ENCODE measurements around the gene OR13J1.

The OR13J1 gene

GRCh38 chr9:35905912-35906679 lies 35.9 kb upstream of the OR13J1 start, which contains the start of gene HRCT1:
HRCT1 (plus strand) TSS chr9:35906202; CDS start chr9:35906288, 86 bp downstream.
- no peaks in the 10 kb centered on the region for H3K27me3 ChIP-seq (ENCODE audit: control insufficient read depth in 1 of 2, insufficient read depth in 1 of 2, low read length in 2 of 2)
- H3K4ac ChIP-seq (ENCODE audit: low read depth in 1 of 2, low read length in 2 of 2), result peak within 1 kb of the TSS; percentile 76 to 94
- peak within 1 kb of the TSS; percentile 90 for H2BK5ac ChIP-seq (ENCODE audit: low read depth, low read length, poor library complexity, severe bottlenecking)
- peak within 1 kb of the TSS in 1 of 2 experiments; percentile 61 for H3K4me3 ChIP-seq (ENCODE audit: insufficient read depth in 1 of 2, low read depth in 1 of 2, low read length in 2 of 2)
- peaks cover 50% of the 10 kb centered on the region for H3K4me1 ChIP-seq (ENCODE audit: control insufficient read depth, insufficient read depth, low read depth, low read length)
- H4K8ac ChIP-seq (ENCODE audit: low read length), result peak within 1 kb of the TSS; percentile 83
- WGBS, result 62% methylated on average over 19 of the region's 30 CpGs
- peak within 1 kb of the TSS; percentile 7 for H2AFZ ChIP-seq (ENCODE audit: low read depth, low read length)
- H3K18ac ChIP-seq (ENCODE audit: low read depth in 1 of 2, low read length in 2 of 2), result peak within 1 kb of the TSS; percentile 78 to 91
- no peak within 1 kb of the TSS for H3K4me2 ChIP-seq (ENCODE audit: low read length, poor library complexity, severe bottlenecking)
- H3K27ac ChIP-seq (ENCODE audit: low read length, poor library complexity, severe bottlenecking), result peak within 1 kb of the TSS; percentile 97
- H2BK15ac ChIP-seq (ENCODE audit: low read depth, poor library complexity, severe bottlenecking), result peak within 1 kb of the TSS; percentile 58
- peak within 1 kb of the TSS; percentile 90 for H4K91ac ChIP-seq (ENCODE audit: low read length)
- peak within 1 kb of the TSS; percentile 35 for H2AK5ac ChIP-seq (ENCODE audit: low read length, severe bottlenecking)
- H3K79me1 ChIP-seq (replicated peaks; ENCODE audit: low read length, poor library complexity, severe bottlenecking), result no peaks in the 10 kb centered on the region
- H2BK120ac ChIP-seq (ENCODE audit: low read depth, low read length), result peak within 1 kb of the TSS; percentile 50
- no peaks in the 10 kb centered on the region for H3K9me3 ChIP-seq (ENCODE audit: control insufficient read depth, low read length)
- H3K23ac ChIP-seq (ENCODE audit: low read length in 2 of 2), result no peak within 1 kb of the TSS
- no peaks in the 10 kb centered on the region for H3K36me3 ChIP-seq (ENCODE audit: control insufficient read depth in 1 of 2, insufficient read depth in 2 of 2, low read depth in 1 of 2, low read length in 2 of 2)
- H2BK12ac ChIP-seq (ENCODE audit: low read length in 2 of 2), result peak within 1 kb of the TSS; percentile 90 to 99
- peak within 1 kb of the TSS; percentile 86 for H3K9ac ChIP-seq (ENCODE audit: low read length)
- H3K14ac ChIP-seq (ENCODE audit: low read length in 2 of 2), result peak within 1 kb of the TSS in 1 of 2 experiments; percentile 63
- DNase-seq, result peak; percentile 89

GRCh38 chr9:35905051-35905781 lies 35.0 kb upstream of the OR13J1 start:
- Histone ChIP-seq H3K4me1 (ENCODE audit: control insufficient read depth, insufficient read depth, low read depth, low read length) (peaks cover 44% of the 10 kb centered on the region), H3K4me3 (ENCODE audit: insufficient read depth in 1 of 2, low read depth in 1 of 2, low read length in 2 of 2) (peak overlapping the region in 1 of 2 experiments; percentile 36), H2AFZ (ENCODE audit: low read depth, low read length) (peak overlapping the region; percentile 7), H3K18ac (ENCODE audit: low read depth in 1 of 2, low read length in 2 of 2) (peak overlapping the region; percentile 17 to 67), H3K9me3 (ENCODE audit: control insufficient read depth, low read length) (no peaks in the 10 kb centered on the region), H3K27ac (ENCODE audit: low read length, poor library complexity, severe bottlenecking) (peak overlapping the region; percentile 67), H3K14ac (ENCODE audit: low read length in 2 of 2) (peak overlapping the region in 1 of 2 experiments; percentile 29), H4K91ac (ENCODE audit: low read length) (peak overlapping the region; percentile 12), H3K9ac (ENCODE audit: low read length) (peak overlapping the region; percentile 69), H3K79me1 (replicated peaks; ENCODE audit: low read length, poor library complexity, severe bottlenecking) (no peaks in the 10 kb centered on the region), H3K4me2 (ENCODE audit: low read length, poor library complexity, severe bottlenecking) (no peak overlapping the region), H3K23ac (ENCODE audit: low read length in 2 of 2) (no peak overlapping the region), H3K36me3 (ENCODE audit: control insufficient read depth in 1 of 2, insufficient read depth in 2 of 2, low read depth in 1 of 2, low read length in 2 of 2) (no peaks in the 10 kb centered on the region), H4K8ac (ENCODE audit: low read length) (peak overlapping the region; percentile 5), H2AK5ac (ENCODE audit: low read length, severe bottlenecking) (peak overlapping the region; percentile 18), H2BK15ac (ENCODE audit: low read depth, poor library complexity, severe bottlenecking) (peak overlapping the region; percentile 17), H3K27me3 (ENCODE audit: control insufficient read depth in 1 of 2, insufficient read depth in 1 of 2, low read length in 2 of 2) (no peaks in the 10 kb centered on the region), H2BK5ac (ENCODE audit: low read depth, low read length, poor library complexity, severe bottlenecking) (no peak overlapping the region), H3K4ac (ENCODE audit: low read depth in 1 of 2, low read length in 2 of 2) (peak overlapping the region in 1 of 2 experiments; percentile 15), H2BK12ac (ENCODE audit: low read length in 2 of 2) (peak overlapping the region; percentile 29 to 94), H2BK120ac (ENCODE audit: low read depth, low read length) (no peak overlapping the region)
- WGBS, result 64% methylated on average over 8 of the region's 8 CpGs
- peak; percentile 63 for DNase-seq

GRCh38 chr9:35904338-35904737 lies 34.1 kb upstream of the OR13J1 start:
- H3K4me3 ChIP-seq (ENCODE audit: insufficient read depth in 1 of 2, low read depth in 1 of 2, low read length in 2 of 2), result no peak overlapping the region
- DNase-seq, result no peak
- H3K27ac ChIP-seq (ENCODE audit: low read length, poor library complexity, severe bottlenecking), result no peak overlapping the region
- H3K9ac ChIP-seq (ENCODE audit: low read length), result no peak overlapping the region
- peak overlapping the region; percentile 92 for H2AK5ac ChIP-seq (ENCODE audit: low read length, severe bottlenecking)
- WGBS, result 76% methylated on average over 7 of the region's 8 CpGs
- H3K79me1 ChIP-seq (replicated peaks; ENCODE audit: low read length, poor library complexity, severe bottlenecking), result no peaks in the 10 kb centered on the region
- H3K14ac ChIP-seq (ENCODE audit: low read length in 2 of 2), result no peak overlapping the region
- H3K4me2 ChIP-seq (ENCODE audit: low read length, poor library complexity, severe bottlenecking), result no peak overlapping the region
- no peak overlapping the region for H2BK120ac ChIP-seq (ENCODE audit: low read depth, low read length)
- no peak overlapping the region for H2BK15ac ChIP-seq (ENCODE audit: low read depth, poor library complexity, severe bottlenecking)
- peak overlapping the region in 1 of 2 experiments; percentile 16 for H3K18ac ChIP-seq (ENCODE audit: low read depth in 1 of 2, low read length in 2 of 2)
- H3K9me3 ChIP-seq (ENCODE audit: control insufficient read depth, low read length), result no peaks in the 10 kb centered on the region
- no peak overlapping the region for H4K8ac ChIP-seq (ENCODE audit: low read length)
- no peak overlapping the region for H3K4ac ChIP-seq (ENCODE audit: low read depth in 1 of 2, low read length in 2 of 2)
- H4K91ac ChIP-seq (ENCODE audit: low read length), result no peak overlapping the region
- peaks cover 41% of the 10 kb centered on the region for H3K4me1 ChIP-seq (ENCODE audit: control insufficient read depth, insufficient read depth, low read depth, low read length)
- no peak overlapping the region for H2AFZ ChIP-seq (ENCODE audit: low read depth, low read length)
- H3K36me3 ChIP-seq (ENCODE audit: control insufficient read depth in 1 of 2, insufficient read depth in 2 of 2, low read depth in 1 of 2, low read length in 2 of 2), result no peaks in the 10 kb centered on the region
- H3K23ac ChIP-seq (ENCODE audit: low read length in 2 of 2), result no peak overlapping the region
- H2BK5ac ChIP-seq (ENCODE audit: low read depth, low read length, poor library complexity, severe bottlenecking), result no peak overlapping the region
- H3K27me3 ChIP-seq (ENCODE audit: control insufficient read depth in 1 of 2, insufficient read depth in 1 of 2, low read length in 2 of 2), result no peaks in the 10 kb centered on the region
- H2BK12ac ChIP-seq (ENCODE audit: low read length in 2 of 2), result peak overlapping the region; percentile 34 to 35

- H2AK5ac ChIP-seq (ENCODE audit: low read length, severe bottlenecking), result no peak overlapping the region
- H4K8ac ChIP-seq (ENCODE audit: low read length), result no peak overlapping the region
- no peak overlapping the region for H4K91ac ChIP-seq (ENCODE audit: low read length)
- no peak overlapping the region for H2BK12ac ChIP-seq (ENCODE audit: low read length in 2 of 2)
- no peaks in the 10 kb centered on the region for H3K79me1 ChIP-seq (replicated peaks; ENCODE audit: low read length, poor library complexity, severe bottlenecking)
- H3K18ac ChIP-seq (ENCODE audit: low read depth in 1 of 2, low read length in 2 of 2), result no peak overlapping the region
- H2AFZ ChIP-seq (ENCODE audit: low read depth, low read length), result no peak overlapping the region
- no peak overlapping the region for H3K27ac ChIP-seq (ENCODE audit: low read length, poor library complexity, severe bottlenecking)
- H2BK120ac ChIP-seq (ENCODE audit: low read depth, low read length), result no peak overlapping the region
- H3K36me3 ChIP-seq (ENCODE audit: control insufficient read depth in 1 of 2, insufficient read depth in 2 of 2, low read depth in 1 of 2, low read length in 2 of 2), result no peaks in the 10 kb centered on the region
- H3K4ac ChIP-seq (ENCODE audit: low read depth in 1 of 2, low read length in 2 of 2), result no peak overlapping the region
- H3K9ac ChIP-seq (ENCODE audit: low read length), result no peak overlapping the region
- 33% methylated on average over 3 of the region's 3 CpGs for WGBS
- no peak overlapping the region for H3K4me2 ChIP-seq (ENCODE audit: low read length, poor library complexity, severe bottlenecking)
- no peak overlapping the region for H3K14ac ChIP-seq (ENCODE audit: low read length in 2 of 2)
- no peak overlapping the region for H2BK15ac ChIP-seq (ENCODE audit: low read depth, poor library complexity, severe bottlenecking)
- no peak overlapping the region for H3K23ac ChIP-seq (ENCODE audit: low read length in 2 of 2)
- H3K4me1 ChIP-seq (ENCODE audit: control insufficient read depth, insufficient read depth, low read depth, low read length), result peaks cover 31% of the 10 kb centered on the region
- no peaks in the 10 kb centered on the region for H3K9me3 ChIP-seq (ENCODE audit: control insufficient read depth, low read length)
- H2BK5ac ChIP-seq (ENCODE audit: low read depth, low read length, poor library complexity, severe bottlenecking), result no peak overlapping the region
- H3K4me3 ChIP-seq (ENCODE audit: insufficient read depth in 1 of 2, low read depth in 1 of 2, low read length in 2 of 2), result no peak overlapping the region
- no peaks in the 10 kb centered on the region for H3K27me3 ChIP-seq (ENCODE audit: control insufficient read depth in 1 of 2, insufficient read depth in 1 of 2, low read length in 2 of 2)
- DNase-seq, result peak; percentile 56
Measured at GRCh38 chr9:35903049-35903448, 32.8 kb upstream of the OR13J1 start.

Measured in mesenchymal stem cell (in vitro differentiated cells and primary cell).